Esophagus muscularis mucosa (tissue), 4 donors: ENCODE results near the gene PTPRT.

ENCODE experiments used
- EP300 ChIP-seq: sonication (generic); formaldehyde crosslinking; IDR thresholded peaks from one replicate; pipeline ENCODE4 v1.6.1; 2017; ENCODE audit warnings: antibody characterized with exemption
- POLR2A ChIP-seq: fragments of 450-650 bp; IDR thresholded peaks from one replicate; pipeline ENCODE4 v1.6.1; 2017; ENCODE audit warnings: antibody characterized with exemption, moderate library complexity, mild to moderate bottlenecking, low read depth
- POLR2AphosphoS5 ChIP-seq, 2 donors: sonication (generic); formaldehyde crosslinking; IDR thresholded peaks; one replicate each; pipeline ENCODE4 v1.6.1; 2017; ENCODE audit warnings: antibody characterized with exemption in 2 of 2
- TF ChIP-seq, protein P1 (sequence below), 3 experiments: fragments of 200-600 bp in 2 of 3; fragments of 450-650 bp in 1 of 3; sonication (generic) in 2 of 3; IDR thresholded peaks; one replicate each; pipeline ENCODE4 v1.5.1; 2017 to 2019; ENCODE audit warnings: antibody characterized with exemption in 3 of 3, mild to moderate bottlenecking in 2 of 3, moderate library complexity in 1 of 3

DNA sequence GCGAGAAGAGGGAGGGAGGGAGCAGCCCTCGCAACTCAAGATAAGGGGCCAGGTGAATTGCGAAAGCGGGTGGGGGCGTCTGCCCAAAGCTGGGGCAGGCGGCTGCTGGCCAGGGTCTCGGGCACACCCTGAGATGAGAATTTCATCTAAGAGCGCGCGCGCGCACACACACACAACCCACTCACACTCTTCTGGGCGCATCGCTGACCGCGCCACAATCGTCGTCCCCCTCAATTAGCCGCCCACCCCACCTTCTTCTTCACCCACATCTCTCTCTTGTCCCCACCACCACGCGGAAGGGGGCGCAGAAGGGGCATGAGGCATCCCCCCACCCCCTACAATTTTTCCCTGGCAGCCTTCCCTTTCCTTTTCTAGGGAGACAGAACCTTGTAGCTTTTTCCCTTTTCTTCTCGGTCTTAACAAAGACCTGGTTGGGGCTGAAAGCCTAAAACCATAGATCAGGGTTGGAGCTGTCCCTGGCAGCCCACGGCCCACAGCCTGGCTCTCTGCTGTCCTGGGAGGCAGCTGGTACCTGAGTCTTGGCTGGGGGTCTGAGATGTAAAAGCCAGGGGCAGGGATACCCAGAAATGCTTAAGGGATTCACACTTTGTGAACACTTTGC lies 737 bp upstream of the PTPRT start:
- TF ChIP-seq, protein P1, sequence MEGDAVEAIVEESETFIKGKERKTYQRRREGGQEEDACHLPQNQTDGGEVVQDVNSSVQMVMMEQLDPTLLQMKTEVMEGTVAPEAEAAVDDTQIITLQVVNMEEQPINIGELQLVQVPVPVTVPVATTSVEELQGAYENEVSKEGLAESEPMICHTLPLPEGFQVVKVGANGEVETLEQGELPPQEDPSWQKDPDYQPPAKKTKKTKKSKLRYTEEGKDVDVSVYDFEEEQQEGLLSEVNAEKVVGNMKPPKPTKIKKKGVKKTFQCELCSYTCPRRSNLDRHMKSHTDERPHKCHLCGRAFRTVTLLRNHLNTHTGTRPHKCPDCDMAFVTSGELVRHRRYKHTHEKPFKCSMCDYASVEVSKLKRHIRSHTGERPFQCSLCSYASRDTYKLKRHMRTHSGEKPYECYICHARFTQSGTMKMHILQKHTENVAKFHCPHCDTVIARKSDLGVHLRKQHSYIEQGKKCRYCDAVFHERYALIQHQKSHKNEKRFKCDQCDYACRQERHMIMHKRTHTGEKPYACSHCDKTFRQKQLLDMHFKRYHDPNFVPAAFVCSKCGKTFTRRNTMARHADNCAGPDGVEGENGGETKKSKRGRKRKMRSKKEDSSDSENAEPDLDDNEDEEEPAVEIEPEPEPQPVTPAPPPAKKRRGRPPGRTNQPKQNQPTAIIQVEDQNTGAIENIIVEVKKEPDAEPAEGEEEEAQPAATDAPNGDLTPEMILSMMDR (IDR thresholded peaks at IDR 0.05): no peak
- TF ChIP-seq POLR2AphosphoS5 (IDR thresholded peaks at IDR 0.05): no peak
- no peak for TF ChIP-seq POLR2A
- TF ChIP-seq EP300: no peak
